ENCODE data around the gene FOXN1. TPM values are rescaled to one million over a fixed set of nuclear protein-coding genes. Genes with fewer than 3 reads are reported as not detected.

Gene FOXN1
- total and polyA plus RNA-seq, 10 of the 15 experiments (the other 5 are each of a cell fraction or from before 2014, with no cell fraction given), result not detected

GRCh38 chr17:28547096-28547622 is 41.0 kb downstream of the FOXN1 start:
- H3K79me2 ChIP-seq (ENCODE audit: control insufficient read depth, insufficient read depth, low read length), result peaks cover 47% of the 10 kb centered on the region
- POLR2A ChIA-PET, result interaction anchor here (0.8 to 9.1 kb wide), 7 partner anchors 11 to 173 kb away, joined by 3 to 148 read pairs (median 4); partner anchors contain the start of genes ALDOC, PIGS and RPL23A
- WGBS (ENCODE audit: insufficient coverage, insufficient replicate concordance, low lambda C conversion rate, missing lambda C conversion rate), result 92% methylated on average over 14 of the region's 14 CpGs
- H3K9me3 ChIP-seq (replicated peaks; ENCODE audit: control insufficient read depth, insufficient read depth, low read length), result no peaks in the 10 kb centered on the region
- peak overlapping the region; percentile 98; the same call in 1 of the 2 replicates for H3K4me3 ChIP-seq
- RAD21 ChIA-PET (ENCODE audit: unreplicated experiment), result interaction anchor here (0.8 to 8.3 kb wide), 10 partner anchors 11 to 173 kb away, joined by 3 to 102 read pairs (median 6); partner anchors contain the start of genes ALDOC, PIGS and RPL23A
- intact Hi-C loops (cut with micrococcal nuclease; ENCODE audit: unreplicated experiment), result loop anchor here (10.0 kb wide), 2 partner anchors 102 to 172 kb away; partner anchors contain the start of genes SARM1 and VTN
- FAIRE-seq (no peak), ATAC-seq (no peak), DNase-seq (ENCODE audit: low read depth, low spot score) (no peak)
- SMC1A ChIA-PET (ENCODE audit: uncharacterized antibody, unreplicated experiment), result interaction anchor here (1.0 to 6.1 kb wide), 9 partner anchors 22 to 66 kb away, joined by 3 to 89 read pairs (median 5); partner anchors contain the start of gene PIGS
- CTCF ChIA-PET, result interaction anchor here (0.6 to 13.9 kb wide), 24 partner anchors 10 to 968 kb away, joined by 3 to 316 read pairs (median 3); partner anchors contain the start of genes ALDOC, IFT20, PIGS and RSKR
- H3K4me1 ChIP-seq (ENCODE audit: control insufficient read depth, insufficient read depth, low read length), result peaks cover 38% of the 10 kb centered on the region
- peak overlapping the region; percentile 57; the same call in 1 of the 2 replicates for H3K9ac ChIP-seq (ENCODE audit: control insufficient read depth, insufficient read depth, low read length)
- peaks cover 2 to 3% of the 10 kb centered on the region in 2 experiments; a peak in 1 of 4 replicates for H3K36me3 ChIP-seq (ENCODE audit: control insufficient read depth in 2 of 2, insufficient read depth in 2 of 2, low read length in 1 of 2)
- H3K4me2 ChIP-seq (ENCODE audit: control insufficient read depth, insufficient read depth), result peak overlapping the region; percentile 97
- peak overlapping the region; percentile 76; the same call in 1 of the 2 replicates for H2AFZ ChIP-seq (ENCODE audit: control insufficient read depth, low read depth, low read length)
- no peaks in the 10 kb centered on the region for H3K27me3 ChIP-seq (replicated peaks in 1 of 2; ENCODE audit: control insufficient read depth in 2 of 2, insufficient read depth in 2 of 2, low read length in 1 of 2)
- TSS peak; percentile 61 for BruUV-seq (replicated peaks)
- in situ Hi-C loops (cut with MboI), result loop anchor here (5.0 to 10.0 kb wide), 2 partner anchors 50 to 172 kb away; partner anchors contain the start of genes SARM1 and VTN
- H4K20me1 ChIP-seq (ENCODE audit: control insufficient read depth, insufficient read depth), result no peaks in the 10 kb centered on the region
- TF ChIP-seq KDM1A (IDR thresholded peaks at IDR 0.05; ENCODE audit: borderline replicate concordance) (no peak), ZNF274 (IDR thresholded peaks at IDR 0.05; ENCODE audit: insufficient read depth, insufficient read length) (no peak), RB1 (IDR thresholded peaks at IDR 0.05; ENCODE audit: borderline replicate concordance) (no peak), STAT1 (conservative IDR thresholded peaks at IDR 0.05) (no peak), POLR2AphosphoS2 (IDR thresholded peaks at IDR 0.05; ENCODE audit: low read depth, low read length) (no peak), KLF5 (IDR thresholded peaks at IDR 0.05; ENCODE audit: partially characterized antibody) (no peak), SIX5 (IDR thresholded peaks at IDR 0.05; ENCODE audit: low read depth, low read length, severe bottlenecking) (no peak), HDAC6 (IDR thresholded peaks at IDR 0.05; ENCODE audit: unreplicated experiment) (no peak), BHLHE40 (IDR thresholded peaks at IDR 0.05; ENCODE audit: borderline replicate concordance in 1 of 2, low read depth in 2 of 2, low read length in 1 of 2) (no peak), KAT2A (conservative IDR thresholded peaks at IDR 0.05; ENCODE audit: control insufficient read depth, low read depth, low read length) (no peak)
- TF ChIP-seq, protein P1, sequence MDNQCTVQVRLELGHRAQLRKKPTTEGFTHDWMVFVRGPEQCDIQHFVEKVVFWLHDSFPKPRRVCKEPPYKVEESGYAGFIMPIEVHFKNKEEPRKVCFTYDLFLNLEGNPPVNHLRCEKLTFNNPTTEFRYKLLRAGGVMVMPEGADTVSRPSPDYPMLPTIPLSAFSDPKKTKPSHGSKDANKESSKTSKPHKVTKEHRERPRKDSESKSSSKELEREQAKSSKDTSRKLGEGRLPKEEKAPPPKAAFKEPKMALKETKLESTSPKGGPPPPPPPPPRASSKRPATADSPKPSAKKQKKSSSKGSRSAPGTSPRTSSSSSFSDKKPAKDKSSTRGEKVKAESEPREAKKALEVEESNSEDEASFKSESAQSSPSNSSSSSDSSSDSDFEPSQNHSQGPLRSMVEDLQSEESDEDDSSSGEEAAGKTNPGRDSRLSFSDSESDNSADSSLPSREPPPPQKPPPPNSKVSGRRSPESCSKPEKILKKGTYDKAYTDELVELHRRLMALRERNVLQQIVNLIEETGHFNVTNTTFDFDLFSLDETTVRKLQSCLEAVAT (IDR thresholded peaks at IDR 0.05), result no peak
- peak overlapping the region; percentile 73 for H3K27ac ChIP-seq (ENCODE audit: control insufficient read depth, insufficient read depth)

Data from GM12878 (cell line).